Stromal cell of bone marrow (primary cell): Measurements from ENCODE around the gene DVL2.

Experiments used
- DNase-seq: peaks from one replicate; pipeline ENCODE4 v3.0.0-alpha.2; 2012; ENCODE audit warnings: low read depth

Gene DVL2

DNA sequence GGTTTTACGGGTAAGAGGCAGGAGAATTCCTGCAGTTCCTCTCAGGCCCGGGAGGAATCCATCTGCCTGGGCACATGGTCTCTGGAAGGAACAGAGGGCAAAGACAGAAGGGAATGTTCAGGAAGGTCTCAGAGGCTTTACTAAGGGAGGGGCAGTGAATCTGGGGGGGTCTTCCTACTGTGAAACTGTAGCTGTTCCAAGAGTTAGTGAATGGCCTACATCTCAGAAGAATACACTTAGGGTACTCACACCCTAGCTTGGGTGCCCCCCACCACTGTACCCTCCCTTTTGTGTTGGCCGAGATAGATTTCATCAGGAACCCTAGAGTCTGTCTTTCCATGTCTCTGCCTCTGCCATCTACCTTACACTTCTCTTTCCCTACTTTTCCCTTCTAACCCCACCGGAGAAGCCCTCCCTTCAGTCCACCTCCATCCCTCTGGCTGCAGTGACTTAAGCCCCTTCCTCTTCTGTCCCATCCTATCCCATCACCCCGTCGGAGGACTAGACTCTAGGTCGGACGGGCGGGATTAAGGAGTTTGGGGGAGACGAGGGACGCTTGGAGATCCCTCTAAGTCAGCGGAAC is 15.0 kb downstream of the DVL2 start:
- no peak for DNase-seq

- DNase-seq = no peak
Observed at GRCh38 chr17:7218758-7219157, 15.6 kb downstream of the DVL2 start.

GRCh38 chr17:7218166-7218565 is 16.2 kb downstream of the DVL2 start:
- no peak for DNase-seq

- DNase-seq = peak; percentile 56
Observed at GRCh38 chr17:7217113-7217987, 17.0 kb downstream of the DVL2 start.

DNA sequence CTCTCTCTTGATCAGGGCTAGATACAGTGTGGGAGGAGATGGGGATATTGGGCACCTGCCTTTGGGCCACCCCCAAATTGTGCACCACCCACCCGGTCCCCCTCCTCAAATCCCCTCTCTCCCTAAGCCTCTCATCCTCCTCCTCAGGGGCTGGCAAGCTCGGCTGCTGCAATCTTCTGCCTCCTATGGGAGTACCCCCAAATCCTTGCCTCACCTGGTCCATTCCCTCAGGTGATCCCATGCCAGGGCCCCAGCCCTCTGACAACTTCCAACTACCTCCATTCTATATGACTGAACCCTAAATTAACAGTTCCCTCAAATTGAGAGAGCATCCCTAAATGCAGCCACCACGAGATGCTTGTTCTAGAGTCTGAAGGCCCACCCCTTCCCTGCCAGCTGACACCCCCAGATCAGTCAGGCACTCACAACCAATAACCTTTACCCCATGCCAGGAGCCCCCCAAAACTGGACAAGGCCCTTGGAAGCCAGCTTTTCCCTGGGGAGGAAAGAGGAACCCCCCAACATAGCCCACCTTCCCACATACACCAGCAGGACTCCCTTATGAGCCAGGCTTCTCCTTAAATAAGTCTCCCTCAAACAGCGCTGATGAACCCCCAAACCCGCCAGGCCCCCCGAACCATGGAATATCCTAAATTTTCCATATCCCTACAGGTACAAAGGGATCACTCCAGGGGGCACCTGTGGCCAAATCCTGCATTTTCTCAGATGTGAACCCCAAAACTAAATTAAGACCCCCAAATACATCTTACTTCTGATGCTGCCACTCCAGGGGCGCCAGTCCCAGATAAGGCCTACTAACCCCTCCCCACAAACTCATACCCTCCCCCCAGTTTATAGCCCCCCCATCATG is 17.8 kb downstream of the DVL2 start:
- DNase-seq = no peak

GRCh38 chr17:7215652-7216180 is 18.6 kb downstream of the DVL2 start:
- DNase-seq = no peak

GRCh38 chr17:7215136-7215638 is 19.1 kb downstream of the DVL2 start:
- DNase-seq = no peak

DNA sequence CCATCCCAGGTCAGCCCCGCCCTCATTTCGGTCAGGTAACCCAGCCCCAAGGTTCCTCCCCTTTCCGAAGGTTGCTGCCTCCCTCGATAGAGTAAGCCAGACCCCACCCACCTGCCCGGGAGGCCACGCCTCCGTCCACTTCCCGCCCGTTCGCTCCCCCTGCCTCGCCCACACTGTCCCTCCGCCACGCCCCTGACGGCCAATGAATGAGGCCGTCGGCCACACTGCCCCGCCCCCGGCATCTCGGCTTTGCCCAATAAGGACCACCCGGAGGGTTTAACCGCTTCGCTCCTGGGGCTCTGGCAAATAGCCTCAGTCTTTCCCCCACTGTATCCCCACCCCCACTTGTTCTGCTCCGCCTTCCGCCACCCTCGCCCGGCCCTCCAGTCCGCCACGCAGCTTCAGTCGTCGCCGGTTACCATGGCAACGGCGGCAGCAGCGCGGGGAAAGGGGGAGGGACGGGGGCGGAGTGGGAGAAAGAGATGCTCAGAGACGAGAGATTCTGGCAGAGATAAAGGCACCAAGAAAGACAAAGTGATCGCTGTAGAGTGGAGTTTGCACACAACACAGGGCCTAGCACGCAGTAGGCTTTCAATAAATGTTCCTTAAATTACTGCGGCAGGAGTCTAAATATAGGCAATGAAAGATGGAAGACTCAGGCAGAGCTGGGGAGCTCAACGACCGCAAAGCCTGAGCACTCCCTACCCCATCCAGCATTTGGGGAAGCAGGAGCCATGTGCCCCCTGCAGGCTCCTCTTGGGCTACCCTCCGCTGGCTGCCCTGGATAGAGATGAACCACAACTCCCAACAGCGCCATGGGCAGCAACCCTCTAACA is 19.8 kb downstream of the DVL2 start:
- peak; percentile 94 for DNase-seq

DNA sequence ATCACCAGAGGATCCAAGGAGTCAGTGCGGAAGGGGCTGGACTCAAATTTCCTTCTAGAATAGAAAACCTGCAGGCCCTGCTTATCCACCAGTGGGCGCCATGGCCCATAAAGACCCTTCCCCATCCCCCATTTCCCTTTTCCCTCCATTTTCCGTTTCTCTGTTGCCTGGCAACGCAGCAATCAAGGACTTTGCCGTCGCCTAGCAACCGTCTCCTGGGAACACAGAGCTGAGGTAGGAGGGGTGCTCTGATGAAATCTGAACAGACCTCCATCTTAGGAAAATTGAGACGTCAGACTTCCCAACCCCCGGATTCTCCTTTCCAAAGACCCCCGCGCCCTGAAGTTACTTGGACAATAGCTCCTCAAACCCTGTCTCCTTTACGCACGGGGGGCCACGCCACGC is 20.4 kb downstream of the DVL2 start:
- DNase-seq = peak; percentile 45

DNA sequence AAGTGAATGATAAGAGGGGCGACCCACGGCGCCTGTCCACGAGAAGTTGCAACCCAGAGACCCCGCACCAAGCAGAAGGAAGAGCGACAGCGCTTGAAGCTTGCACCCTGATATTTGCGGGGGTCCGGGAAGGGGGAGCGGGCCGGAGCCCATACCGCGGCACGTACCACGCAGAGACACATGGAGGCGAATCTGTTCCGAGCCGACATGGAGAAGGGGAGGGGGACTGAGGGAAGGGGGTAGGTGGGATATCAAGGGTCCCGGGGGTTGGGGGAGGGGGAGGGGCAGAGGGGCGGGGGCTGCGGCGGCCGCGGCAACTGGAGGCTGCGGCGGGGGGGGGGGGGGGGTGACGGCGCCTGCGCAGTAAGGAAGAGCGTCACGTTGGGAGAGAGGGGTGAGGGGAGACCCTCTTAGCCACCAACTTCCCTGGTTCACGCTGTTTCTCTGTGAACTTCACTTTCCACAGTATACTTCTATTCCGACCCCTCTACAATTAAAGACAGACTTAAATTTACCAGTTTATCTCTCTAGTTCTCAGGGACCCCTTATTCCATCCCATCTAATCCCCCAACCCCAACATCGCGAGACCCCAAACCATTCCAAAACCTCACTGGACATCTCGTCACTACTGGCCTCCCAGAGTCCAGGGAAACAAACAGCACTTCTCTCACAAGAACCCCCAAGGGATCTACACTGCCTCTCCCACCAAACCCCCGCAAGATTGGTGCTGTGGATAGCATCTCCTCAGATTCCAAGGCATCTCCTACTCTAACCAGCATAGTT is 22.6 kb downstream of the DVL2 start:
- DNase-seq = no peak

- no peak for DNase-seq
Observed at GRCh38 chr17:7208754-7209460, 25.4 kb downstream of the DVL2 start.

DNA sequence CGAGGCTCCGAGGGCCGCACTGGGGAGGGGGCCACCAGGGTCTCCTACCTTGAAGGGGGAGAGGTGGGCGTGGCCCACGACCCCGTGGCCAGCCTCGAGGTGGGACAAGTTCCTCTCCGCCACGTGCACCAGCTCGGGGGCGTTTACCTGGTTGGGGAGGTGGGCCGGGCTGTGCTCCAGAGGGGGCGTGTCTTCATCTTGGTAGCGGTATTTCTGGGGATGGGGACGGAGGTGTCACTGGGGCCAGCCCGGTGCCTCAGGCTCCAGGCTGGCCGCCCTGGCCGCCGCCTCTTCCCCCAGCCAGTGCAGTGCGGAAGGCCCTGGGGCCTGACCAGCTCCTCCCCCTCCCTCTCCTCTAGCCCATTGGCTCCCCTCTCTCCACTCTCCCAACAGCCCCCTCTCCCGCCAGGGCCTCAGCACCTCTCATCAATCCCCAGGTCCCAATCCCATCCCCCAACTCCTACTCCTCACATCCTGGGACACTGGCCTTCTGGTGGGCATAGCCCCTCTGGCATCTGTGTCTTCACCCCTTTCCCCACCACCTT is 26.2 kb downstream of the DVL2 start:
- no peak for DNase-seq

DNA sequence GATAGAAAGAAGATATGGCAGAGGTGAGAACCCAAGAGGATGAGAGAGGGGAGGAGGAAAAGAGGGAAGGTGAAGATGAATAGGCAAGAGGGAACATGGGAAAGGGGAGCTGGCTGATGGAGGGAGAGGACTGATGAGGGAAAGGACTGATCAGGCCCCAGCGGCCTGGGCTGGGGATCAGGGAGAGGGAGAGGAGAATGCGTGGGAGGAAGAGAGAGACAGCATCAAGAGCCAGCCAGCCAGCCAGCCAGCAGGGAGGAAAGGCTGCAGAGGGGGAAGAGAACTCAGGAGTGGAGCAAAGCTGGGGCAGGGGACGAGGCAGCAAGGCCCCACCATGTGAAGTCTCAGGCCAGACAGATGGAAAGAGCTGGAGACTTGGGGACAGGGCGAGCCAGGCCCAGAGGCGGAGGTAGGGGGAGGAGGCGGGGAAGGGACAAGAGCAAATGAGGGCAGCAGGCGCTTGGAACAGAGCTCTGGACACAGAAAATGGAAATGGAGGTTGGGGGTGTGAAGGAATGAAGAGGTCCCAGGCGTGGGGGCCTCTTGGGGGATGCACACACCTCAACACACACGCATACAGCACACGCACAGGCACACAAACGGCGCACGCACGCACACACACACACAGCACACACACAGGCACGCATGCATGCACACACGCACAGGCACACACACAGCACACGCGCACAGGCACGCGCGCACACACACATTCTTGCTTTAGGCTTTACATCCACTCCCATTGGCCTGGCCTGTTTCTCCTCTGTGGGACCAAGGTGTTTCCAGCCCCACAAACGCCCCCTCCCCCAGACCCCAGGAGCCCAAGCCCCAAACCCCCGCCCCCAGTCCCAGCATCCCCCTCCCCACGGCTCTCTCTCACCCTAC is 27.0 kb downstream of the DVL2 start:
- no peak for DNase-seq

DNA sequence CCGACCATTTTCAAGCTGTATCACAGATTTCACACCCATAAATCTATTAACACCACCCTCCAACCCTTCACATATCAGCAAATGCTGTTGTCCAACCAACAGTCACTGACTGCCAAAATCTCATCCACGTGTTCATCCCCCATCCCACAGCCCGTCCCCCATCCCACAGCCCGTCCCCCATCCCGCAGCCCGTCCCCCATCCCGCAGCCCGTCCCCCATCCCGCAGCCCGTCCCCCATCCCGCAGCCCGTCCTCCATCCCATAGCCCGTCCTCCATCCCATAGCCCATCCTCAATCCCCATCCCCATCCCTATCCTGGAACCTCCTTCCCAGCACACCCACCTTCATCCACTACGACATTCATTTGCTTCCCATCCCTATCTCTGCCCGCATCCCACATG is 28.8 kb downstream of the DVL2 start:
- DNase-seq = no peak

- DNase-seq = peak; percentile 41
Observed at GRCh38 chr17:7204828-7205461, 29.4 kb downstream of the DVL2 start.

- no peak for DNase-seq
Observed at GRCh38 chr17:7204336-7204735, 30.0 kb downstream of the DVL2 start.

DNA sequence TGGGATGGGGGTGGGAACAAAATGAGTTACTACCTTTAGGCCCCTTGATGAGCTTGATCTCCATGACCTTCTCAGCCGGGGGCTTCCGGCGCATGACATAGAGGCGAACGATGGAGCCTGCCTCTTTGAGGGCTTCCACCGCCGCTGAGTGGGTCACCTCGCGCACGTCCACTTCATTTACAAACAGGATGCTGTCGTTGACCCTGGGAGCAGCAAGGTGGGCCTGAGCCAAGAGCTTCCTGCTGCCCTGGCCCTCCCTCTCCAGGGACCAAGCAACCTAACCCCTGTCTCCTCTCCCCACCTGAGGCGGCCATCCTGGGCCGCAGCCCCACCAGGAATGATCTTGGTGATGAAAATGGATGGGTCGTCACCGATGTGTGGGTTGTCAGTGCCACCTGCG is 30.9 kb downstream of the DVL2 start:
- no peak for DNase-seq
